GM11168 (cell line): ENCODE results near the gene MAP3K5.
"Not testable (repeated sequence)": the region's sequence is repeated elsewhere in the genome, so short reads cannot be mapped to it uniquely, and the experiment has no call there.

Experiments used
- in situ Hi-C: fragments of 300-500 bp; cut with MboI; formaldehyde crosslinking; loops from one replicate; pipeline ENCODE4 v1.12.0; 2022; ENCODE audit warnings: low sequenced_read_pairs; ENCODE audit not compliant: unreplicated experiment

Gene MAP3K5

DNA sequence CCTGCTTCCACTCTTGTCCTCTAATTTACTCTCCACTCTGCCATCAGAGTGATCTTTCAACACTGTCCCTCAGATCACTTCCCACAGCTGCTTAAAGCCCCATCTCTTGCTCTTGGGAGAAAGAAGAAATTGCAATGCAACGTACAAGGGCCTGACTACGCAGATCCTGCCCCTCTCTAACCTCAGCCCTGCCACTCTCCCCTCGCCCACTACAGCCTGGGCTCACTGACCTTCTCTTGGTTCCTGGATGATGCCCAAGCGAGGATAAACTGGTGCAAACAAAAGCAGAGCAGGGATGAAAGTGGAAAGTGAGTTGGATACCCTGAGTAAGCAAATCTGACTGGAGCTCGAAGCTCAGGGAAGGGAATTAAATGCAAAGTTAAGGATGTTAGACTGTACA lies 92.9 kb downstream of the MAP3K5 start:
- in situ Hi-C loops: no loop called here

DNA sequence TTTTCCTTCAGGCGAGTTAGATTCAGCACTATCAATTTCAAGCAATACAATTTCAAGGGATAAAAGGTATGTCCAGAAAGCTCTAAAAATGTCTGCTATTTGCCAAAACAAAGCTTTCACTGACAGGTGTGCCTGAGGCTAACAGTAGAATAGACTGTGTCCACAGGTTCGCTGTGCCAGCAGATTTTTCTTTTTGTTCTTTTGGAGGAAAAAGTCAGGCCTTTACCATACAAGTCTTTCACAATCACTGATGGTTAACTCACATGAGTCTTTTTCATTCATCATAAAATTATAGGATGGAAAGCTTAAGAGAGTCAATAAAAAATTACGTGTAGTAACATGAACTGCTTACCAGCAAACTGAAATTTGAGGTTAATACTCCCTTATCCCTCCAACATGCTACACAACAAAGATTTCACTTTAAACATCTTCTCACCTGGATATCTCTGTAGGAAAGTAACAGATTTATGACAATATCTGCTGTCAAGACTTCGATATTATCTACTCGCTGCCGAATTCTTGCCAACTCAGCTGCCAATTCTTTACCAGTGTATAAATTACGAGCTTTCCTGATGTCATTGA lies 95.4 kb downstream of the MAP3K5 start:
- in situ Hi-C loops: no loop called here

GRCh38 chr6:136696238-136696637 lies 96.0 kb downstream of the MAP3K5 start:
- in situ Hi-C loops: no loop called here

- in situ Hi-C loops: no loop called here
Measured at GRCh38 chr6:136695412-136695811, 96.9 kb downstream of the MAP3K5 start.

GRCh38 chr6:136693090-136693489 lies 99.2 kb downstream of the MAP3K5 start:
- in situ Hi-C loops: no loop called here

DNA sequence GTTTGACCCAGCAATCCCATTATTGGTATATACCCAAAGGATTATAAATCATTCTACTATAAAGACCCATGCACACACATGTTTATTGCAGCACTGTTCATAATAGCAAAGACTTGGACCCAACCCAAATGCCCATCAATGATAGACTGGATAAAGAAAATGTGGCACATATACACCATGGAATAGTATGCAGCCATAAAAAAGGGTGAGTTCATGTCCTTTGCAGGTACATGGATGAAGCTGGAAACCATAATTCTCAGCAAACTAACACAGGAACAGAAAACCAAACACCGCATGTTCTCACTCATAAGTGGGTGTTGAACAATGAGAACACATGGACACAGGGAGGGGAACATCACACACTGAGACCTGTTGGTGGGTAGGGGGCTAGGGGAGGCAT lies 104.4 kb downstream of the MAP3K5 start:
- in situ Hi-C loops: not testable (repeated sequence)

DNA sequence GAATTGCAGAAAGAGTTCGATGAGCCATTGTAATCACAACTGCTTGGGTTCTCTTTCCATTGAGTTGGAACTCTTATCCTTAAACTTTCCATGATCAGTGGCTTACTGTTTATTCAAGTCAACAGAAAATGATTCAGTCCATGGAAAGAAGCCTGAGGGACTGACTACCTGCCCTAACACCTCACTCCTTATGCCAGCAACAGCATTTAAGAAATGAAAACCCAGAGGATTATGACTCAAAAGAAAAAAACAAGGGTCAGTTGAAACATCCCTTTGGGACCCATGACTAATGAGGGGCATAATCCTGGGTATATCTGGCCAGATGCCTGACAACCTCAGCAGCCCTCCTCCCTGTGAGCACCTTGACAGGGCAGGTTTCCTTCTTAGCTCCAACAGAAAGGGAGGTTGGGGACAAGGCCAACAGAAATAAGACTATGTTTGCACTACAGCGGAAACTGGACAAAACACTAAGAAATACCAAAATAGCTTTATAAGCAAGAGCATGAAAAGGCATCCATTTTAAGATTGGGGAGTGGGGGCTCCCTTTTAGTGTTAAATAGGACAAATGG lies 106.7 kb downstream of the MAP3K5 start:
- in situ Hi-C loops: no loop called here

GRCh38 chr6:136684466-136684865 lies 107.8 kb downstream of the MAP3K5 start:
- in situ Hi-C loops: no loop called here

DNA sequence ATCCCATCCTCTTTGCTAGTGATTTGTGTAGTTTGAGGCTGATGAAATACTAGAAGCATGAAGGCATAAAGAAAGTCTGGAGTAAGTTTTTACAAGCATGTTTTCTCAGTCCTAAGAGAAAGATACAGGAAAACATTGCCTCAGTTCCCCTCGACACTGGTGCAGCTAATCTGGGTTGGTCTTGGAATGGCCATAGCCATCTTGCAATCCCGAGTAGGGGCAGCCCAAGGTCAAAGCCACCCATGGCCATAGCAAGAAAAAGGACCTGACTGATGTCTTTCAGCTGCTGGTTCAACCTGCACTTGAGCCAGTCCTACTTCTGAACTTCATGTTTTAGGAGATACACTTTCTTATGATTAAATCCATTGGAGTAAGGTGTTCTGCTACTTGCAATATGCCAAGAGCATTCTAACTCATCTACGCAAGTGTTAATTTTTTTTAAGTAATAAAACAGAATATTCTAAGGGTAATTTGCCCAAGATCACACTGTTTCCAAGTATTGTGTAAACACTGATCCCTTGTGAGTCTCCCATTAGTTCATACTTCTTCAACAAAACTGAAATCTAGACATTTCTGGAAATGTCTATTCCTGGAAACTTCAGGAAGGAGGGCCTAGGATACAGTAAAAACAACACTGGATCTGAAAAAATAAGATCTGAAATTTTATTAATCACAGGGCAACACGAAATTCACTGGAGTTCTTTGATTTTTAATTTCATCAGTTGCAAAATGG lies 108.9 kb downstream of the MAP3K5 start:
- in situ Hi-C loops: no loop called here

GRCh38 chr6:136682292-136682691 lies 110.0 kb downstream of the MAP3K5 start:
- in situ Hi-C loops: no loop called here

- in situ Hi-C loops: no loop called here
Measured at GRCh38 chr6:136677822-136678221, 114.5 kb downstream of the MAP3K5 start.

DNA sequence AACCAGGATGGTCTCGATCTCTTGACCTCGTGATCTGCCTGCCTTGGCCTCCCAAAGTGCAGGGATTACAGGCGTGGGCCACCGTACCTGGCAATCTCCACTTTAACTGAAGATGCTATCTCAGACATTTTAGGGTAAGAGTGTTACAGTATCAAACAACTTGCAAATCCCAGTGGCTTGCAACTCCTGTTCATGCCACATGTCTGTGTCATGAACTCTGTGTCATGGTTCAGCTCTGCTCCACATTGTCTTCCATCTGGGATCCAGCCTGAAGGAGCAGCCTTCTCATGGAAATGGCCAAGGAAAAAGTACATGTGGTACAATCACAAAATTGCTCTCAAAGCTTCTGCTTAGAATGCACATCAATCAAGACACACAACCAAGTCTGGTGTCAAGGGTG lies 114.9 kb downstream of the MAP3K5 start:
- in situ Hi-C loops: no loop called here

- in situ Hi-C loops: no loop called here
Measured at GRCh38 chr6:136676075-136676474, 116.2 kb downstream of the MAP3K5 start.

- in situ Hi-C loops: no loop called here
Measured at GRCh38 chr6:136673571-136673970, 118.7 kb downstream of the MAP3K5 start.

GRCh38 chr6:136672144-136672543 lies 120.1 kb downstream of the MAP3K5 start:
- in situ Hi-C loops: no loop called here

DNA sequence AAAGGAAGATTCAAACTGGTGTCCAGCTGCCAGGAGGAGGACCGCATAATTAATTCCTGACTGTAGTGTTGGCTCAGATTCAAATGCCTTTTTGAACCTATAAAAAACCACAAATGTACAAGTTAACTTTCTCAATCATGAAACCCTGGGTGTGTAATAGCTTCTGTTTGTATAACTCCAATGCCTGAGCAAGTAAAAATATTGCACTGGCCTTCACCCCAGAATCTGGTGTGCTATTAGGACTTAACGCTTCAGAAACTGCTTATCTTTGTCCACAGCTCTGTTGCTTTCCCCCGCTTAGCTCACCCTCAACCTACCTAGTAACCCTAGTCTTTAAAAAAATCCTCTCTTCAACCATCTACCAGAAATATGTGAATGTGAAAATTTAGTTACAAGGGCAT lies 123.0 kb downstream of the MAP3K5 start:
- in situ Hi-C loops: no loop called here

GRCh38 chr6:136668571-136668970 lies 123.7 kb downstream of the MAP3K5 start:
- in situ Hi-C loops: no loop called here

- in situ Hi-C loops: no loop called here
Measured at GRCh38 chr6:136666041-136666440, 126.2 kb downstream of the MAP3K5 start.

GRCh38 chr6:136662347-136663237 lies 129.7 kb downstream of the MAP3K5 start:
- in situ Hi-C loops: no loop called here

- in situ Hi-C loops: no loop called here
Measured at GRCh38 chr6:136660727-136661126, 131.6 kb downstream of the MAP3K5 start.

GRCh38 chr6:136659991-136660499 lies 132.2 kb downstream of the MAP3K5 start:
- in situ Hi-C loops: no loop called here
